ENCODE data around the gene PTCD2. TPM values are rescaled to one million over a fixed set of nuclear protein-coding genes. Genes with fewer than 3 reads are reported as not detected.

The PTCD2 gene
- total and polyA plus RNA-seq, 3 experiments from 2014 or later: 2.6 to 15.0 (median 14.0) TPM

GRCh38 chr5:72388646-72389045 lies 68.5 kb downstream of the PTCD2 start:
- no peaks in the 10 kb centered on the region for H3K4me1 Mint-ChIP-seq
- ChIA-PET POLR2A (no interaction called here), CTCF (no interaction called here)
- no peaks in the 10 kb centered on the region for H3K36me3 Mint-ChIP-seq
- Histone ChIP-seq H3K27me3 (ENCODE audit: insufficient read depth, low read length, poor library complexity, severe bottlenecking) (no peaks in the 10 kb centered on the region), H3K4me3 (ENCODE audit: low read length) (no peak overlapping the region), H3K36me3 (ENCODE audit: insufficient read depth, low read length) (no peaks in the 10 kb centered on the region), H3K4me1 (ENCODE audit: insufficient read depth, low read length) (no peaks in the 10 kb centered on the region), H3K27ac (ENCODE audit: low read depth, low read length) (no peak overlapping the region), H3K9me3 (ENCODE audit: low read length) (no peaks in the 10 kb centered on the region)
- no peaks in the 10 kb centered on the region for H3K9me3 Mint-ChIP-seq
- no peak overlapping the region for H3K27ac Mint-ChIP-seq
- DNase-seq: no peak
- H3K27me3 Mint-ChIP-seq: peaks cover 4 to 30% of the 10 kb centered on the region in 2 donors
- no peak overlapping the region for H3K4me3 Mint-ChIP-seq

- no peak overlapping the region for H3K4me3 Mint-ChIP-seq
- H3K27me3 ChIP-seq (ENCODE audit: insufficient read depth, low read length, poor library complexity, severe bottlenecking): no peaks in the 10 kb centered on the region
- DNase-seq: no peak
- H3K4me1 ChIP-seq (ENCODE audit: insufficient read depth, low read length): no peaks in the 10 kb centered on the region
- no peaks in the 10 kb centered on the region for H3K9me3 ChIP-seq (ENCODE audit: low read length)
- ChIA-PET POLR2A (no interaction called here), CTCF (no interaction called here)
- H3K4me3 ChIP-seq (ENCODE audit: low read length): no peak overlapping the region
- no peaks in the 10 kb centered on the region for H3K36me3 Mint-ChIP-seq
- H3K27me3 Mint-ChIP-seq: peaks cover 4 to 43% of the 10 kb centered on the region in 2 donors
- H3K36me3 ChIP-seq (ENCODE audit: insufficient read depth, low read length): no peaks in the 10 kb centered on the region
- no peaks in the 10 kb centered on the region for H3K4me1 Mint-ChIP-seq
- H3K27ac Mint-ChIP-seq: peak overlapping the region in 2 of 8 donors; percentile 47 to 75
- H3K27ac ChIP-seq (ENCODE audit: low read depth, low read length): no peak overlapping the region
- no peaks in the 10 kb centered on the region for H3K9me3 Mint-ChIP-seq
These were observed 70.7 kb downstream of the PTCD2 start for GRCh38 chr5:72390836-72391235.

GRCh38 chr5:72392326-72392733 lies 72.2 kb downstream of the PTCD2 start:
- Histone ChIP-seq H3K9me3 (ENCODE audit: low read length) (no peaks in the 10 kb centered on the region), H3K27me3 (ENCODE audit: insufficient read depth, low read length, poor library complexity, severe bottlenecking) (no peaks in the 10 kb centered on the region), H3K27ac (ENCODE audit: low read depth, low read length) (no peak overlapping the region), H3K4me1 (ENCODE audit: insufficient read depth, low read length) (no peaks in the 10 kb centered on the region), H3K4me3 (ENCODE audit: low read length) (no peak overlapping the region), H3K36me3 (ENCODE audit: insufficient read depth, low read length) (no peaks in the 10 kb centered on the region)
- no peaks in the 10 kb centered on the region for H3K4me1 Mint-ChIP-seq
- H3K4me3 Mint-ChIP-seq: no peak overlapping the region
- peaks cover 4 to 41% of the 10 kb centered on the region in 2 donors for H3K27me3 Mint-ChIP-seq
- H3K9me3 Mint-ChIP-seq: no peaks in the 10 kb centered on the region
- no peaks in the 10 kb centered on the region for H3K36me3 Mint-ChIP-seq
- DNase-seq: no peak
- H3K27ac Mint-ChIP-seq: no peak overlapping the region
- POLR2A ChIA-PET: no interaction called here
- CTCF ChIA-PET: no interaction called here

GRCh38 chr5:72393052-72393451 lies 72.9 kb downstream of the PTCD2 start:
- H3K36me3 Mint-ChIP-seq: no peaks in the 10 kb centered on the region
- ChIA-PET POLR2A (no interaction called here), CTCF (no interaction called here)
- H3K9me3 Mint-ChIP-seq: no peaks in the 10 kb centered on the region
- H3K9me3 ChIP-seq (ENCODE audit: low read length): no peaks in the 10 kb centered on the region
- DNase-seq: no peak
- H3K36me3 ChIP-seq (ENCODE audit: insufficient read depth, low read length): no peaks in the 10 kb centered on the region
- no peak overlapping the region for H3K4me3 Mint-ChIP-seq
- no peak overlapping the region for H3K27ac ChIP-seq (ENCODE audit: low read depth, low read length)
- no peaks in the 10 kb centered on the region for H3K4me1 ChIP-seq (ENCODE audit: insufficient read depth, low read length)
- peaks cover 8 to 46% of the 10 kb centered on the region in 2 donors for H3K27me3 Mint-ChIP-seq
- no peaks in the 10 kb centered on the region for H3K27me3 ChIP-seq (ENCODE audit: insufficient read depth, low read length, poor library complexity, severe bottlenecking)
- no peak overlapping the region for H3K27ac Mint-ChIP-seq
- no peaks in the 10 kb centered on the region for H3K4me1 Mint-ChIP-seq
- H3K4me3 ChIP-seq (ENCODE audit: low read length): no peak overlapping the region

GRCh38 chr5:72394688-72395087 lies 74.5 kb downstream of the PTCD2 start:
- Histone ChIP-seq H3K4me1 (ENCODE audit: insufficient read depth, low read length) (no peaks in the 10 kb centered on the region), H3K27me3 (ENCODE audit: insufficient read depth, low read length, poor library complexity, severe bottlenecking) (no peaks in the 10 kb centered on the region), H3K27ac (ENCODE audit: low read depth, low read length) (no peak overlapping the region), H3K36me3 (ENCODE audit: insufficient read depth, low read length) (no peaks in the 10 kb centered on the region), H3K9me3 (ENCODE audit: low read length) (no peaks in the 10 kb centered on the region), H3K4me3 (ENCODE audit: low read length) (no peak overlapping the region)
- H3K36me3 Mint-ChIP-seq: no peaks in the 10 kb centered on the region
- CTCF ChIA-PET: no interaction called here
- H3K9me3 Mint-ChIP-seq: peaks cover 0 to 7% (median 3%) of the 10 kb centered on the region in 5 donors
- no peak for DNase-seq
- POLR2A ChIA-PET: no interaction called here
- no peak overlapping the region for H3K4me3 Mint-ChIP-seq
- H3K4me1 Mint-ChIP-seq: no peaks in the 10 kb centered on the region
- H3K27ac Mint-ChIP-seq: no peak overlapping the region
- H3K27me3 Mint-ChIP-seq: peaks cover 7 to 33% of the 10 kb centered on the region in 2 donors

- H3K27me3 Mint-ChIP-seq: peaks cover 6 to 34% of the 10 kb centered on the region in 2 donors
- Histone ChIP-seq H3K9me3 (ENCODE audit: low read length) (no peaks in the 10 kb centered on the region), H3K36me3 (ENCODE audit: insufficient read depth, low read length) (no peaks in the 10 kb centered on the region), H3K27ac (ENCODE audit: low read depth, low read length) (no peak overlapping the region), H3K4me3 (ENCODE audit: low read length) (no peak overlapping the region), H3K4me1 (ENCODE audit: insufficient read depth, low read length) (no peaks in the 10 kb centered on the region), H3K27me3 (ENCODE audit: insufficient read depth, low read length, poor library complexity, severe bottlenecking) (no peaks in the 10 kb centered on the region)
- ChIA-PET CTCF (no interaction called here), POLR2A (interaction anchor here (0.7 kb wide), 1 partner anchor 9 kb away, joined by 3 read pairs; no protein-coding TSS in a partner anchor)
- H3K4me1 Mint-ChIP-seq: no peaks in the 10 kb centered on the region
- no peak for DNase-seq
- no peak overlapping the region for H3K4me3 Mint-ChIP-seq
- H3K36me3 Mint-ChIP-seq: no peaks in the 10 kb centered on the region
- H3K27ac Mint-ChIP-seq: no peak overlapping the region
- peaks cover 14 to 28% (median 25%) of the 10 kb centered on the region in 5 donors for H3K9me3 Mint-ChIP-seq
These were observed 77.7 kb downstream of the PTCD2 start for GRCh38 chr5:72397836-72398235.

GRCh38 chr5:72400950-72401349 lies 80.8 kb downstream of the PTCD2 start:
- CTCF ChIA-PET: no interaction called here
- Histone ChIP-seq H3K9me3 (ENCODE audit: low read length) (no peaks in the 10 kb centered on the region), H3K27me3 (ENCODE audit: insufficient read depth, low read length, poor library complexity, severe bottlenecking) (peaks cover 4% of the 10 kb centered on the region), H3K27ac (ENCODE audit: low read depth, low read length) (no peak overlapping the region), H3K36me3 (ENCODE audit: insufficient read depth, low read length) (no peaks in the 10 kb centered on the region), H3K4me1 (ENCODE audit: insufficient read depth, low read length) (no peaks in the 10 kb centered on the region), H3K4me3 (ENCODE audit: low read length) (no peak overlapping the region)
- no peak for DNase-seq
- Mint-ChIP-seq H3K36me3 (peaks cover 0 to 2% (median 0%) of the 10 kb centered on the region in 3 donors), H3K9me3 (peaks cover 14 to 41% (median 28%) of the 10 kb centered on the region in 5 donors), H3K27me3 (peaks cover 10 to 32% of the 10 kb centered on the region in 2 donors), H3K27ac (no peak overlapping the region), H3K4me1 (no peaks in the 10 kb centered on the region), H3K4me3 (no peak overlapping the region)
- POLR2A ChIA-PET: no interaction called here

- H3K9me3 Mint-ChIP-seq: peaks cover 14 to 45% (median 28%) of the 10 kb centered on the region in 5 donors
- no peaks in the 10 kb centered on the region for H3K36me3 ChIP-seq (ENCODE audit: insufficient read depth, low read length)
- no peaks in the 10 kb centered on the region for H3K9me3 ChIP-seq (ENCODE audit: low read length)
- peaks cover 12 to 28% of the 10 kb centered on the region in 2 donors for H3K27me3 Mint-ChIP-seq
- peaks cover 4% of the 10 kb centered on the region for H3K27me3 ChIP-seq (ENCODE audit: insufficient read depth, low read length, poor library complexity, severe bottlenecking)
- no peaks in the 10 kb centered on the region for H3K4me1 Mint-ChIP-seq
- H3K27ac Mint-ChIP-seq: no peak overlapping the region
- H3K4me3 Mint-ChIP-seq: no peak overlapping the region
- no peak overlapping the region for H3K27ac ChIP-seq (ENCODE audit: low read depth, low read length)
- CTCF ChIA-PET: no interaction called here
- H3K36me3 Mint-ChIP-seq: peaks cover 0 to 2% (median 0%) of the 10 kb centered on the region in 3 donors
- DNase-seq: no peak
- H3K4me1 ChIP-seq (ENCODE audit: insufficient read depth, low read length): no peaks in the 10 kb centered on the region
- no peak overlapping the region for H3K4me3 ChIP-seq (ENCODE audit: low read length)
- POLR2A ChIA-PET: no interaction called here
These were observed 82.3 kb downstream of the PTCD2 start for GRCh38 chr5:72402381-72402890.

Measured in CD8-positive, alpha-beta memory T cell (primary cell).